HFF-Myc (cell line): Measurements from ENCODE around the gene BACH2.

Experiments used
- DNase-seq: peaks from one replicate; pipeline ENCODE4 v3.0.0-alpha.2; 2011; ENCODE audit warnings: low read depth; ENCODE audit errors: extremely low read depth
- H3K4me3 ChIP-seq: replicated peaks from 2 replicates; pipeline ENCODE4 v1.5.1; 2011; ENCODE audit warnings: low read depth, mild to moderate bottlenecking, control low read depth, low read length
- CTCF ChIP-seq: IDR thresholded peaks from 2 replicates; pipeline ENCODE4 v1.5.1; 2012; ENCODE audit warnings: mild to moderate bottlenecking, low read depth, low read length, control low read depth; ENCODE audit errors: missing control alignments

Gene BACH2

GRCh38 chr6:90162648-90163387, 133.8 kb downstream of the BACH2 start:
- H3K4me3 ChIP-seq = no peak overlapping the region
- DNase-seq = no peak
- TF ChIP-seq CTCF = no peak

GRCh38 chr6:90160013-90160412, 136.6 kb downstream of the BACH2 start:
- DNase-seq = no peak
- no peak overlapping the region for H3K4me3 ChIP-seq
- TF ChIP-seq CTCF = no peak

- TF ChIP-seq CTCF = no peak
- no peak for DNase-seq
- no peak overlapping the region for H3K4me3 ChIP-seq
These were observed 137.2 kb downstream of the BACH2 start for GRCh38 chr6:90159452-90159851.

- no peak for TF ChIP-seq CTCF
- DNase-seq = no peak
- H3K4me3 ChIP-seq = no peak overlapping the region
These were observed 137.7 kb downstream of the BACH2 start for GRCh38 chr6:90158936-90159335.

GRCh38 chr6:90157441-90157840, 139.2 kb downstream of the BACH2 start:
- H3K4me3 ChIP-seq = no peak overlapping the region
- DNase-seq = no peak
- TF ChIP-seq CTCF = no peak

GRCh38 chr6:90156861-90157260, 139.8 kb downstream of the BACH2 start:
- no peak for TF ChIP-seq CTCF
- no peak for DNase-seq
- no peak overlapping the region for H3K4me3 ChIP-seq

GRCh38 chr6:90154755-90155470, 141.7 kb downstream of the BACH2 start:
- DNase-seq = peak; percentile 63
- no peak overlapping the region for H3K4me3 ChIP-seq
- TF ChIP-seq CTCF = no peak
